IPS-NIHi11 (cell line): Measurements from ENCODE around the gene MOB4.

Experiments used
- DNase-seq: peaks from one replicate; pipeline ENCODE4 v3.0.0; 2012; ENCODE audit warnings: mixed read lengths, low spot score

The MOB4 gene

DNA sequence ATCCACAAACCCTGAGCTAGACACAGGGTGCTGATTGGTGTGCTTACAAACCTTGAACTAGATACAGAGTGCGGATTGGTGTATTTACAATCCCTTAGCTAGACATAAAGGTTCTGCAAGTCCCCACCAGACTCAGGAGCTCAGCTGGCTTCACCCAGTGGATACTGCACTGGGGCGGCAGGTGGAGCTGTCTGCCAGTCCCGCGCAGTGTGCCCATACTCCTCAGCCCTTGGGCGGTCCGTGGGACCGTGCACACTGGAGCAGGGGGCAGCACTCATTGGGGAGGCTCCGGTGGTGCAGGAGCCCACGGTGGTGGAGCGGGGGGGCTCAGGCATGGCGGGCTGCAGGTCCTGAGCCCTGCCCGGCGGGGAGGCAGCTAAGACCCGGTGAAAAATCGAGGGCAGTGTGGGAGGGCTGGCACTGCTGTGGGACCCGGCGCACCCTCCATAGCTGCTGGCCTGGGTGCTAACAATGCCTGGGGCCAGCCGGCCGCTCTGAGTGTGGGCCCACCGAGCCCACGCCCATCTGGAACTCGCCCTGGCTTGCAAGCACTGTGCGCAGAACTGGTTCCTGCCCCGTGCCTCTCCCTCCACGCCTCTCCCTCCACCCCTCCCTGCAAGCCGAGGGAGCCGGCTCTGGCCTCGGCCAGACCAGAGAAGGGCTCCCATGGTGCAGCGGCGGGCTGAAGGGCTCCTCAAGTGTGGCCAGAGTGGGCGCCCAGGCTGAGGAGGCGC is 75.6 kb downstream of the MOB4 start:
- no peak for DNase-seq

DNA sequence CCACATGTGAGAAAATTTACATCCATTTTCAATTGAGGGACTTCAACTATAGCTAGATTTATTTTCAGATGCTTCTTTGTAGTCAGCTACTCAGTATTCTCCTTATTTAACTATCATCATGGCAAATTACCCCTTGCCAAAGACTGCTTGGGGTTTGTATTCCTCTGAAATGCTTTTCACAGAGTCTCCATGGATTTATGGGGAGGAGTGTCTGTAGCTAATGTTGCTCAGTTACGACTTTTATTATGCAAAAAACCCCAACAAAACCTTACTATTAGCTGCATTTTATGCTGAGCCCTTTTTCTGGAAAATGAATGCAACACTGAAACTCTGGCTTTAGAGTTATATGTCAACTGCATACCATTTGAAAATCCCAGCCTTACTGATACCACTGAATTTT is 80.9 kb downstream of the MOB4 start:
- DNase-seq = no peak

DNA sequence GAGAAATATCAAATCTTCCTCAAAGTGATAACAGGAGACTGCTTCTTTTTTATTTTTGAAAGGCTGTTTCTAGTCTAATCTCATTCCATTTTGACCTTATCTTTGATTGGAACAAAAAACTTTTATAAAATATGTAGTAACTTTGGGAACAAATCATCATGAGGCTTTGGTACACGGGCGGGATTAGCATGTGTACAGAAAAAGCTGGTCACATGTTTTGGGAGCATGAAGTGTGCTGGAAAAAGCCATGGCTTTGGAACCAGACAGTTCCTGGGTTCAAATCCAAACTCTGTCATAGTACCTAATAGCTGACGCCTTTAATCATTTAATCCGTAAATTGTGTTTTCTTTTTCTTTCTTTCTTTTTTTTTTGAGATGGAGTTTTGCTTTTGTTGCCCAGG is 81.3 kb downstream of the MOB4 start:
- no peak for DNase-seq

DNA sequence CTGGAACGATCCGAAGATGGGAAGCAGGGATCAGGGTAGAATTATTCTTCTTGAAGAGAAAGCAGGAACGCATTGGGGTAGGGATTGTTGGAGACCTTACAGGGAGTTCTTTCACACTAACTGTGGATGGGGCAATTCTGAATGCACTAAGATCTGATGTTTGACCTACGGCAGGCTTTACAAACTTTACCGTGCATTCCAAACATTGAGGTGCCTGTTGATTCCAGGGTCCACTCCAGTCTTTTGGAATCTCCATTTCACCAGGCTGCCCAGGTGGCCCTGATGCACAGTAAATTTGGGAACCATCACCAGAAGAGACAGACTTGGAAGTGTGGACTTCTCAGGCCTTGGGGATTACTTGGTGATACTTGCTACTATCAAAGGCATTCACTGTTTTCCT is 82.6 kb downstream of the MOB4 start:
- DNase-seq = no peak

GRCh38 chr2:197599285-197599965 is 83.6 kb downstream of the MOB4 start:
- peak; percentile 63 for DNase-seq

DNA sequence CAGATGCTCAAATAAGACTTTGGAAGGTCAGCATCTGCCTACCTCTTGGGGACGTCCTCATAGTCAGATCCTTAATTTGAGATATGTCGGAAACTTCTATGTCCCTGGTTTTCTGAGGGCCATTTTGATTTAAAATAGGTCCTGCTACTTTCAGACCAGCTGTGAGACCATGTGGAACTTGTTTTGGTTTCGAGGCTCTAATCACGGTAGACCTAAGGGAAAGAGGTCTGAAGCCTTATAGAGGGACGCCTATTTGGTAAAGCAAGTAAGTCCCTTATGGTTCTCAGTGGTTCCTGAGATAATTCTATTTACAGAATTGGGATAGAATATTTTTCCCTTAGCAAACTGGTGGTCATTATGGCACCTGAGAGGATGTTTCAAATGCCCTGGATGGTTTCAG is 84.4 kb downstream of the MOB4 start:
- no peak for DNase-seq

DNA sequence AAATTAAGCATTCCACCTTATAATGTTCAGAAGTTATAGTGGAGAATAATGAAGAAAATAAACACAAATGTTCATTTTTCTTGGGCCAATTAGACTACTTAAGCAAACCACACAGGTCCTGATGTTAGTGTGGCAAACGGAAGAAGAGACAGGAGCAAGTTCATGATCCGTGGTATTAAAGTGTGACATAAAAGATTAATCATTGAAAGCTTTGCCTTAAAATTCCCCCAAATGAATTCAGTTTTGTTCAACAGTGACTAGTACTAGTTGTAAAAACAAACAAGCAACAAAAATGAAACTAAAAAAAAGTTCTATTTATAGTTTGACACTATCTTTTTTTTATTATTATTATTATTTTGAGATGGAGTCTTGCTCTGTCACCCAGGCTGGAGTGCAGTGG is 85.9 kb downstream of the MOB4 start:
- DNase-seq = no peak
